ENCODE data around the gene AFDN. TPM values are rescaled to one million over a fixed set of nuclear protein-coding genes. Genes with fewer than 3 reads are reported as not detected.
"Not testable (repeated sequence)": the region's sequence is repeated elsewhere in the genome, so short reads cannot be mapped to it uniquely, and the experiment has no call there.

Gene AFDN
- total RNA-seq, 6 donors from 2014 or later, result 149 to 517 (median 265) TPM

GRCh38 chr6:168000198-168001028 lies 173.7 kb downstream of the AFDN start:
- Histone ChIP-seq H3K36me3 (no peaks in the 10 kb centered on the region), H3K27me3 (no peaks in the 10 kb centered on the region), H3K4me3 (no peak overlapping the region), H3K9me3 (no peaks in the 10 kb centered on the region), H3K4me1 (no peaks in the 10 kb centered on the region), H3K27ac (no peak overlapping the region)
- DNase-seq (no peak), ATAC-seq (ENCODE audit: low FRiP score in 2 of 2) (no peak)
- WGBS, 2 donors, result 75 to 78% methylated on average over 12 to 13 of the region's 13 CpGs
- TF ChIP-seq CTCF (IDR thresholded peaks at IDR 0.05) (no peak), POLR2A (IDR thresholded peaks at IDR 0.05) (no peak), EP300 (IDR thresholded peaks at IDR 0.05) (no peak), POLR2AphosphoS5 (IDR thresholded peaks at IDR 0.05) (no peak)

DNA sequence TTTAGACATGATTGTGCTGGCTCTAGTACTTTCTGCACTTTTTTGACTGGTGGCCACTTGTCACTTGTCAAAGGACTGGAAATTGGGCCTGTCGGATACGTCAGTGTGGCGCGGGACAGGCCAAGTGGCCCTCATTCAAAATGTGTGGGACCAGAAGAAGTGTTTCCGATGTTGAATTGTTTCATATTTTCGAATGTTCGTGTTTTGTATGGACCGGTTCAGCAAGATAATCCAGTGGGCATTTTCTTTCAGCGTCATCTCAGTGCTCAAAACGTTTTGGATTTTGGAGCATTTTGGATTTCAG lies 174.3 kb downstream of the AFDN start:
- Histone ChIP-seq H3K9me3 (no peaks in the 10 kb centered on the region), H3K36me3 (no peaks in the 10 kb centered on the region), H3K27ac (no peak overlapping the region), H3K4me3 (no peak overlapping the region), H3K4me1 (no peaks in the 10 kb centered on the region), H3K27me3 (no peaks in the 10 kb centered on the region)
- no peak for DNase-seq
- TF ChIP-seq POLR2AphosphoS5 (IDR thresholded peaks at IDR 0.05), result no peak
- TF ChIP-seq CTCF (IDR thresholded peaks at IDR 0.05), result no peak
- TF ChIP-seq POLR2A (IDR thresholded peaks at IDR 0.05), result no peak
- TF ChIP-seq EP300 (IDR thresholded peaks at IDR 0.05), result no peak
- ATAC-seq (ENCODE audit: low FRiP score in 2 of 2), result no peak
- WGBS, 2 donors, result 68 to 71% methylated on average over 10 of the region's 10 CpGs

- not testable (repeated sequence) for DNase-seq; ATAC-seq (ENCODE audit: low FRiP score in 2 of 2); H3K9me3 ChIP-seq; H3K4me1 ChIP-seq; H3K4me3 ChIP-seq; H3K27ac ChIP-seq; H3K36me3 ChIP-seq; H3K27me3 ChIP-seq
- 91 to 94% methylated on average over 5 to 21 of the region's 21 CpGs for WGBS, 2 donors
Observed at GRCh38 chr6:168001514-168001913, 174.8 kb downstream of the AFDN start.

- H3K36me3 ChIP-seq, result no peaks in the 10 kb centered on the region
- ATAC-seq (ENCODE audit: low FRiP score in 2 of 2) (no peak), DNase-seq (no peak)
- TF ChIP-seq EP300 (IDR thresholded peaks at IDR 0.05) (no peak), POLR2A (IDR thresholded peaks at IDR 0.05) (no peak), POLR2AphosphoS5 (IDR thresholded peaks at IDR 0.05) (no peak), CTCF (IDR thresholded peaks at IDR 0.05) (no peak)
- no peak overlapping the region for H3K4me3 ChIP-seq
- no peaks in the 10 kb centered on the region for H3K9me3 ChIP-seq
- H3K27me3 ChIP-seq, result no peaks in the 10 kb centered on the region
- H3K27ac ChIP-seq, result no peak overlapping the region
- H3K4me1 ChIP-seq, result no peaks in the 10 kb centered on the region
- 89 to 94% methylated on average over 6 of the region's 6 CpGs for WGBS, 2 donors
Observed at GRCh38 chr6:168002804-168003203, 176.1 kb downstream of the AFDN start.

- H3K4me3 ChIP-seq, result no peak overlapping the region
- TF ChIP-seq POLR2A (IDR thresholded peaks at IDR 0.05) (no peak), EP300 (IDR thresholded peaks at IDR 0.05) (no peak), POLR2AphosphoS5 (IDR thresholded peaks at IDR 0.05) (no peak)
Observed at GRCh38 chr6:168004023-168004422, 177.3 kb downstream of the AFDN start.

DNA sequence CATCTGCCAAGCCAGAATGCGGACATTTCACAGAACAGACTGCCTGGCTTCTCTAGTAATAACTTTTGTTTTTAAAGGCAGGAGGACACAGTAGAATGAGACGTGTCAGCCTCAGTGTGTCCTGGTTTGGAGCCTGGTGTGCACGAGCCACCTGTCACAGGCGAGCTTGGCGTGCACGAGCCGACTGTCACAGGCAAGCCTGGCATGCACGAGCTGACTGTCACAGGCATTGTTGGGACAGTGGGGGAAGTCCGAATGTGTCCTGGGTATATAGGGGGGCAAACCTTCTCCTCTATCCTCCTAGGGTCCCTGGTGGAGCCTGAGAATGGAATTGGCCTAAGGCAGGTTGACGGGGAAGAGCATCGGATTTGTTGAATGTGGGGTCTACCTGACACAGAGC lies 178.2 kb downstream of the AFDN start:
- Histone ChIP-seq H3K4me1 (no peaks in the 10 kb centered on the region), H3K4me3 (no peak overlapping the region), H3K9me3 (no peaks in the 10 kb centered on the region), H3K27ac (no peak overlapping the region), H3K27me3 (no peaks in the 10 kb centered on the region), H3K36me3 (no peaks in the 10 kb centered on the region)
- 93 to 99% methylated on average over 11 of the region's 11 CpGs for WGBS, 2 donors
- ATAC-seq (ENCODE audit: low FRiP score in 2 of 2) (no peak), DNase-seq (no peak)
- no peak for TF ChIP-seq POLR2AphosphoS5 (IDR thresholded peaks at IDR 0.05)
- no peak for TF ChIP-seq CTCF (IDR thresholded peaks at IDR 0.05)
- no peak for TF ChIP-seq EP300 (IDR thresholded peaks at IDR 0.05)
- TF ChIP-seq POLR2A (IDR thresholded peaks at IDR 0.05), result no peak

More at GRCh38 chr6:168004023-168004422, 177.3 kb downstream of the AFDN start:
- DNase-seq, result no peak
- Histone ChIP-seq H3K36me3 (no peaks in the 10 kb centered on the region), H3K27ac (no peak overlapping the region), H3K4me1 (no peaks in the 10 kb centered on the region), H3K27me3 (no peaks in the 10 kb centered on the region), H3K9me3 (no peaks in the 10 kb centered on the region)
- 72 to 78% methylated on average over 7 of the region's 7 CpGs for WGBS, 2 donors
- no peak for ATAC-seq (ENCODE audit: low FRiP score in 2 of 2)

Measured in upper lobe of left lung (tissue), 6 donors.